HUES48 (cell line): ENCODE measurements around the gene ASB4.

ENCODE experiments used
- H3K27ac ChIP-seq: one replicate; pipeline ENCODE4 v1.7.0; 2013; ENCODE audit warnings: low read depth, low read length, inconsistent platforms
- H3K27me3 ChIP-seq: 2 replicates; pipeline ENCODE4 v1.6.1; 2013; ENCODE audit warnings: mild to moderate bottlenecking, low read length; ENCODE audit not compliant: control insufficient read depth, insufficient read depth
- H3K36me3 ChIP-seq: 2 replicates; pipeline ENCODE4 v1.6.1; 2013; ENCODE audit warnings: low read length; ENCODE audit not compliant: control insufficient read depth, insufficient read depth
- H3K4me1 ChIP-seq: 2 replicates; pipeline ENCODE4 v1.6.1; 2013; ENCODE audit warnings: mild to moderate bottlenecking, low read length; ENCODE audit not compliant: control insufficient read depth, insufficient read depth
- H3K4me3 ChIP-seq: 2 replicates; pipeline ENCODE4 v1.5.1; 2013; ENCODE audit warnings: mild to moderate bottlenecking, low read depth, low read length
- H3K9ac ChIP-seq: 2 replicates; pipeline ENCODE4 v1.6.1; 2013; ENCODE audit warnings: mild to moderate bottlenecking, low read depth, low read length, moderate library complexity
- H3K9me3 ChIP-seq: 2 replicates; pipeline ENCODE4 v1.6.1; 2013; ENCODE audit warnings: low read length; ENCODE audit not compliant: control insufficient read depth, insufficient read depth

The ASB4 gene

GRCh38 chr7:95529701-95530100 is 44.0 kb downstream of the ASB4 start:
- Histone ChIP-seq H3K9ac (no peak overlapping the region), H3K9me3 (no peaks in the 10 kb centered on the region), H3K36me3 (no peaks in the 10 kb centered on the region), H3K4me1 (no peaks in the 10 kb centered on the region), H3K27ac (no peak overlapping the region), H3K4me3 (no peak overlapping the region), H3K27me3 (no peaks in the 10 kb centered on the region)

- Histone ChIP-seq H3K4me3 (no peak overlapping the region), H3K9me3 (no peaks in the 10 kb centered on the region), H3K36me3 (no peaks in the 10 kb centered on the region), H3K27me3 (no peaks in the 10 kb centered on the region), H3K9ac (no peak overlapping the region), H3K27ac (no peak overlapping the region), H3K4me1 (no peaks in the 10 kb centered on the region)
Measured at GRCh38 chr7:95530881-95531280, 45.1 kb downstream of the ASB4 start.

GRCh38 chr7:95531605-95532219 is 46.0 kb downstream of the ASB4 start:
- Histone ChIP-seq H3K4me1 (no peaks in the 10 kb centered on the region), H3K27ac (no peak overlapping the region), H3K9me3 (no peaks in the 10 kb centered on the region), H3K9ac (no peak overlapping the region), H3K36me3 (no peaks in the 10 kb centered on the region), H3K27me3 (no peaks in the 10 kb centered on the region), H3K4me3 (no peak overlapping the region)

- Histone ChIP-seq H3K9me3 (no peaks in the 10 kb centered on the region), H3K9ac (no peak overlapping the region), H3K27ac (no peak overlapping the region), H3K4me1 (no peaks in the 10 kb centered on the region), H3K27me3 (no peaks in the 10 kb centered on the region), H3K36me3 (no peaks in the 10 kb centered on the region), H3K4me3 (no peak overlapping the region)
Measured at GRCh38 chr7:95534796-95535195, 49.1 kb downstream of the ASB4 start.

DNA sequence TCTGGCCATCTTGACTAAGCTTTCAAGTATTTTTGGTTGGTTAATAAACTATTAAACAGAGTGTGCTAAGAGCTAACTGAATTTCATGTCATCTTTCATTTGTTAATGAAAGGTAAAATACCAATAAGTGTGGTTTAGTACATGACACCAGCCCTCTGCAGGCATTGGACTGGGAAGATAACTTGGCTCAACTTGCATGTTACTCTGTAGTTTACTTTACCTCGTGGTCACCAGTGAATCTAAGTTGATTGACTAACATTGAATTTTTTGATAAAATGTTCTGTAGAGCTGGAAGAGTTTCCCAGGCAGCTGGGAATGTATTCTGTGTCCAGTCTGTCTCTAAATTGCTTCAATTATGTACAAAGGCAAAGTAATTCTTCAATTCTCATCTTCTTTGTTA is 49.9 kb downstream of the ASB4 start:
- H3K27me3 ChIP-seq = no peaks in the 10 kb centered on the region
- no peak overlapping the region for H3K27ac ChIP-seq
- no peaks in the 10 kb centered on the region for H3K9me3 ChIP-seq
- H3K36me3 ChIP-seq = no peaks in the 10 kb centered on the region
- no peak overlapping the region for H3K4me3 ChIP-seq
- H3K4me1 ChIP-seq = no peaks in the 10 kb centered on the region
- no peak overlapping the region for H3K9ac ChIP-seq

DNA sequence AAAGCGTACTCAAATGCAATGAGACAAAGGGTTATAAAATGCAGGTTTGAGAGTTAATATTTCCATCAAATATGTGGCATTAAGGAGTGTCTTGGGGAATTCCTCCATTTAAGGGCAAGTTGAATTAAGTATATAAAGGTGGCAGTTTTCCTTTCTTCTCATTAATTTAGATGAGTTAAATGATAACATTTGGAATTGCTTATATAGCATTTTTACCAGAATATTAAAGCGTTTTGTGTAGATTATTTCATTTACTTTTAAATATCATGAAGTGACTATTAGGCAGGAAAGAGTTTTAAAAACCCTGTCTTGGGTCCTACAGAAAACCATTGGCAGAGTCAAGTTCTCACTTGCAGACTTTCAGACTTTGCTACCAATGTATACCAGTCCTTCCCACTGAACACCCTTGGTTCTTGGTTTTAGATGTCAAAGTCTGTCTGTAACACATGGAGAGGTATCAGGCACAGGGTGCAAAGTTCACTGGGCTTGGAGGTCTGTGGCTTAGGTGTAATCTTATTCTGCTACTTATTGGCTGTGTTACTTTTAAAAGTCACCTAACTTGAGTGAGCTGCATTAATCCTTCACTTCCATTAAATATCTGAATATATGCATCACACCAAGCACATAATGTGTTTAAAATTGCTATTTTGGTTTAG is 51.0 kb downstream of the ASB4 start:
- H3K9me3 ChIP-seq = no peaks in the 10 kb centered on the region

GRCh38 chr7:95537468-95537867 is 51.7 kb downstream of the ASB4 start:
- Histone ChIP-seq H3K4me3 (no peak overlapping the region), H3K27ac (no peak overlapping the region), H3K9me3 (no peaks in the 10 kb centered on the region), H3K9ac (no peak overlapping the region), H3K36me3 (no peaks in the 10 kb centered on the region), H3K27me3 (no peaks in the 10 kb centered on the region), H3K4me1 (no peaks in the 10 kb centered on the region)

More for the DNA sequence above, 51.0 kb downstream of the ASB4 start:
- Histone ChIP-seq H3K4me1 (no peaks in the 10 kb centered on the region), H3K27me3 (no peaks in the 10 kb centered on the region), H3K4me3 (no peak overlapping the region), H3K27ac (no peak overlapping the region), H3K36me3 (no peaks in the 10 kb centered on the region), H3K9ac (no peak overlapping the region)

GRCh38 chr7:95539426-95539825 is 53.7 kb downstream of the ASB4 start:
- Histone ChIP-seq H3K9ac (no peak overlapping the region), H3K27ac (no peak overlapping the region), H3K4me3 (no peak overlapping the region), H3K9me3 (no peaks in the 10 kb centered on the region), H3K27me3 (no peaks in the 10 kb centered on the region), H3K36me3 (no peaks in the 10 kb centered on the region), H3K4me1 (no peaks in the 10 kb centered on the region)

DNA sequence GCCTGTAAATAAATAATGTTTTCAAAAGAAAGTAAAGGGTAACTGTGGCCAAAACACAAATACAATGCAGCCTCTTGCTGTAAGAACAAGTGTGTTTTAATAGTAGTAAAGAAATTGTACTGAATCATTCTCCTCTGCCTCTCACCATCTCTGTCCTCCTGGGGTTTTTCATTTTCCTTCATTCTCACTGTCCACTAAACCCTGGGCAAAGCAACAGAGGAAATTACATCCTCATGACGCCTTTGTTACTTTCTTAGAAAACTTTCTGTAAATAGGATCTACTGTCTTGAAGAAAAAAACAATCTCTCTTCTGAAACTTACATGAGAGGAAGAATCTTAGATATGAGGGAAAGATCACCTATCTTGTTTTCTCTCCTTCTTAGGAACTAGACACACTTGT is 54.6 kb downstream of the ASB4 start:
- Histone ChIP-seq H3K4me1 (peaks cover 4% of the 10 kb centered on the region; the same call in 1 of the 2 replicates), H3K4me3 (no peak overlapping the region), H3K36me3 (no peaks in the 10 kb centered on the region), H3K27me3 (no peaks in the 10 kb centered on the region), H3K9ac (no peak overlapping the region), H3K27ac (no peak overlapping the region), H3K9me3 (no peaks in the 10 kb centered on the region)

- no peaks in the 10 kb centered on the region for H3K36me3 ChIP-seq
- H3K9ac ChIP-seq = no peak overlapping the region
- H3K4me3 ChIP-seq = no peak overlapping the region
- H3K9me3 ChIP-seq = no peaks in the 10 kb centered on the region
- H3K4me1 ChIP-seq = peaks cover 4% of the 10 kb centered on the region; the same call in 1 of the 2 replicates
- no peaks in the 10 kb centered on the region for H3K27me3 ChIP-seq
- H3K27ac ChIP-seq = no peak overlapping the region
Measured at GRCh38 chr7:95543312-95543711, 57.6 kb downstream of the ASB4 start.

- no peak overlapping the region for H3K4me3 ChIP-seq
- H3K27me3 ChIP-seq = no peaks in the 10 kb centered on the region
- no peaks in the 10 kb centered on the region for H3K9me3 ChIP-seq
- H3K27ac ChIP-seq = no peak overlapping the region
- H3K9ac ChIP-seq = no peak overlapping the region
- peaks cover 4% of the 10 kb centered on the region; the same call in 1 of the 2 replicates for H3K4me1 ChIP-seq
- no peaks in the 10 kb centered on the region for H3K36me3 ChIP-seq
Measured at GRCh38 chr7:95544171-95544570, 58.4 kb downstream of the ASB4 start.
